Erythroblast (primary cell): ENCODE results near the gene TMPRSS6.

Source experiments
- GATA1 ChIP-seq: IDR thresholded peaks from 2 replicates; pipeline ENCODE4 v1.6.1; 2011; ENCODE audit warnings: low read depth, mild to moderate bottlenecking, control low read depth, low read length, moderate library complexity
- POLR2A ChIP-seq: IDR thresholded peaks from 2 replicates; pipeline ENCODE4 v1.6.1; 2011; ENCODE audit warnings: mild to moderate bottlenecking, low read length

- TF ChIP-seq POLR2A (no peak), GATA1 (no peak)
Observed at GRCh38 chr22:37080438-37080837, 29.1 kb downstream of the TMPRSS6 start.
